Measurements from ENCODE around the gene PRPF4. TPM values are rescaled to one million over a fixed set of nuclear protein-coding genes. Genes with fewer than 3 reads are reported as not detected.

PRPF4 gene
- total RNA-seq, 2 experiments from 2014 or later = 27.4 to 39.9 TPM

- ChIA-PET CTCF (ENCODE audit: unreplicated experiment) (no interaction called here), POLR2A (interaction anchor here (1.1 kb wide), 1 partner anchor 53 kb away, joined by 3 read pairs; no protein-coding TSS in a partner anchor)
- H3K9me2 ChIP-seq (ENCODE audit: insufficient read depth, low read length) = no peaks in the 10 kb centered on the region
- no peak overlapping the region for H3K4me2 ChIP-seq (ENCODE audit: low read length)
- intact Hi-C loops (cut with micrococcal nuclease; ENCODE audit: unreplicated experiment) = no loop called here
- no peaks in the 10 kb centered on the region for H4K20me1 ChIP-seq (ENCODE audit: insufficient read depth, low read length)
- no peak for TF ChIP-seq EZH2phosphoT487 (IDR thresholded peaks at IDR 0.05; ENCODE audit: borderline replicate concordance, low read depth, low read length)
- TF ChIP-seq CTCF (conservative IDR thresholded peaks at IDR 0.05; ENCODE audit: low read length) = no peak
- H3K27ac ChIP-seq (ENCODE audit: low read depth, low read length, poor library complexity, severe bottlenecking) = no peak overlapping the region
- no TSS peak for BruUV-seq (replicated peaks)
- no peak for DNase-seq (ENCODE audit: low spot score)
- no peaks in the 10 kb centered on the region for H3K79me2 ChIP-seq (ENCODE audit: insufficient read depth, low read depth, low read length)
- H2AFZ ChIP-seq (ENCODE audit: low read length) = no peak overlapping the region
- H3K4me3 ChIP-seq (ENCODE audit: low read depth, low read length, poor library complexity, severe bottlenecking) = no peak overlapping the region
- H3K9me3 ChIP-seq (ENCODE audit: low read length) = no peaks in the 10 kb centered on the region
- peaks cover 10% of the 10 kb centered on the region for H3K4me1 ChIP-seq (ENCODE audit: insufficient read depth, low read length, poor library complexity, severe bottlenecking)
- H3K36me3 ChIP-seq (ENCODE audit: insufficient read depth, low read length) = peaks cover 10% of the 10 kb centered on the region
Observed at GRCh38 chr9:113298311-113298710, 22.9 kb downstream of the PRPF4 start.

GRCh38 chr9:113298924-113299770 is 23.7 kb downstream of the PRPF4 start:
- Histone ChIP-seq H3K9me2 (ENCODE audit: insufficient read depth, low read length) (no peaks in the 10 kb centered on the region), H2AFZ (ENCODE audit: low read length) (no peak overlapping the region), H3K27ac (ENCODE audit: low read depth, low read length, poor library complexity, severe bottlenecking) (no peak overlapping the region), H3K4me1 (ENCODE audit: insufficient read depth, low read length, poor library complexity, severe bottlenecking) (peaks cover 10% of the 10 kb centered on the region), H3K36me3 (ENCODE audit: insufficient read depth, low read length) (peaks cover 1% of the 10 kb centered on the region; the same call in 1 of the 2 replicates), H3K9me3 (ENCODE audit: low read length) (no peaks in the 10 kb centered on the region), H3K4me3 (ENCODE audit: low read depth, low read length, poor library complexity, severe bottlenecking) (no peak overlapping the region), H3K79me2 (ENCODE audit: insufficient read depth, low read depth, low read length) (no peaks in the 10 kb centered on the region), H4K20me1 (ENCODE audit: insufficient read depth, low read length) (no peaks in the 10 kb centered on the region), H3K4me2 (ENCODE audit: low read length) (peak overlapping the region; percentile 20; the same call in 1 of the 2 replicates)
- peak; percentile 37 for DNase-seq (ENCODE audit: low spot score)
- no peak for TF ChIP-seq CTCF (conservative IDR thresholded peaks at IDR 0.05; ENCODE audit: low read length)
- TF ChIP-seq EZH2phosphoT487 (IDR thresholded peaks at IDR 0.05; ENCODE audit: borderline replicate concordance, low read depth, low read length) = no peak
- ChIA-PET CTCF (ENCODE audit: unreplicated experiment) (no interaction called here), POLR2A (interaction anchor here (1.1 kb wide), 1 partner anchor 52 kb away, joined by 3 read pairs; no protein-coding TSS in a partner anchor)
- BruUV-seq (replicated peaks) = no TSS peak
- intact Hi-C loops (cut with micrococcal nuclease; ENCODE audit: unreplicated experiment) = no loop called here

GRCh38 chr9:113299800-113300292 is 24.4 kb downstream of the PRPF4 start:
- H3K9me3 ChIP-seq (ENCODE audit: low read length) = no peaks in the 10 kb centered on the region
- DNase-seq (ENCODE audit: low spot score) = no peak
- H3K9me2 ChIP-seq (ENCODE audit: insufficient read depth, low read length) = no peaks in the 10 kb centered on the region
- intact Hi-C loops (cut with micrococcal nuclease; ENCODE audit: unreplicated experiment) = loop anchor here (10.0 kb wide), 1 partner anchor 285 kb away; no protein-coding TSS in a partner anchor
- no peaks in the 10 kb centered on the region for H3K79me2 ChIP-seq (ENCODE audit: insufficient read depth, low read depth, low read length)
- H3K36me3 ChIP-seq (ENCODE audit: insufficient read depth, low read length) = no peaks in the 10 kb centered on the region
- no TSS peak for BruUV-seq (replicated peaks)
- ChIA-PET CTCF (ENCODE audit: unreplicated experiment) (no interaction called here), POLR2A (no interaction called here)
- H3K4me1 ChIP-seq (ENCODE audit: insufficient read depth, low read length, poor library complexity, severe bottlenecking) = peaks cover 10% of the 10 kb centered on the region
- no peak for TF ChIP-seq CTCF (conservative IDR thresholded peaks at IDR 0.05; ENCODE audit: low read length)
- TF ChIP-seq EZH2phosphoT487 (IDR thresholded peaks at IDR 0.05; ENCODE audit: borderline replicate concordance, low read depth, low read length) = no peak
- no peaks in the 10 kb centered on the region for H4K20me1 ChIP-seq (ENCODE audit: insufficient read depth, low read length)
- H3K27ac ChIP-seq (ENCODE audit: low read depth, low read length, poor library complexity, severe bottlenecking) = no peak overlapping the region
- H2AFZ ChIP-seq (ENCODE audit: low read length) = no peak overlapping the region
- H3K4me3 ChIP-seq (ENCODE audit: low read depth, low read length, poor library complexity, severe bottlenecking) = no peak overlapping the region
- no peak overlapping the region for H3K4me2 ChIP-seq (ENCODE audit: low read length)

Data from OCI-LY7 (cell line).